Measurements from ENCODE around the gene TBX21. TPM values are rescaled to one million over a fixed set of nuclear protein-coding genes. Genes with fewer than 3 reads are reported as not detected.

The TBX21 gene, protein sequence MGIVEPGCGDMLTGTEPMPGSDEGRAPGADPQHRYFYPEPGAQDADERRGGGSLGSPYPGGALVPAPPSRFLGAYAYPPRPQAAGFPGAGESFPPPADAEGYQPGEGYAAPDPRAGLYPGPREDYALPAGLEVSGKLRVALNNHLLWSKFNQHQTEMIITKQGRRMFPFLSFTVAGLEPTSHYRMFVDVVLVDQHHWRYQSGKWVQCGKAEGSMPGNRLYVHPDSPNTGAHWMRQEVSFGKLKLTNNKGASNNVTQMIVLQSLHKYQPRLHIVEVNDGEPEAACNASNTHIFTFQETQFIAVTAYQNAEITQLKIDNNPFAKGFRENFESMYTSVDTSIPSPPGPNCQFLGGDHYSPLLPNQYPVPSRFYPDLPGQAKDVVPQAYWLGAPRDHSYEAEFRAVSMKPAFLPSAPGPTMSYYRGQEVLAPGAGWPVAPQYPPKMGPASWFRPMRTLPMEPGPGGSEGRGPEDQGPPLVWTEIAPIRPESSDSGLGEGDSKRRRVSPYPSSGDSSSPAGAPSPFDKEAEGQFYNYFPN
- 0.06 to 0.19 TPM (median 0.10 TPM) in 5 replicates for total RNA-seq (2022; extraction: Qiagen RNA extraction; ENCODE audit: low read depth)

DNA sequence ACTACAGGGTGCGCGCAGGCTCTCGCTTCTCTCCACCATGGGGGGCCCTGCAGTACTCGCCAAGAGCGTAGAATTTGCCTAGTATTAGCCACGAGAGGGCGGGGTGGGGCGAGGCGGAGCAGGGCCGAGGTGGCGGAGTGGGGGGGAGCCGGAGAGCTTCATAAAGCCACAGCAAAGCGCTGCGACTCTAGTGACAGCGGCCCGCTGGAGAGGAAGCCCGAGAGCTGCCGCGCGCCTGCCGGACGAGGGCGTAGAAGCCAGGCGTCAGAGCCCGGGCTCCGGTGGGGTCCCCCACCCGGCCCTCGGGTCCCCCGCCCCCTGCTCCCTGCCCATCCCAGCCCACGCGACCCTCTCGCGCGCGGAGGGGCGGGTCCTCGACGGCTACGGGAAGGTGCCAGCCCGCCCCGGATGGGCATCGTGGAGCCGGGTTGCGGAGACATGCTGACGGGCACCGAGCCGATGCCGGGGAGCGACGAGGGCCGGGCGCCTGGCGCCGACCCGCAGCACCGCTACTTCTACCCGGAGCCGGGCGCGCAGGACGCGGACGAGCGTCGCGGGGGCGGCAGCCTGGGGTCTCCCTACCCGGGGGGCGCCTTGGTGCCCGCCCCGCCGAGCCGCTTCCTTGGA, at the start of gene TBX21:
Gene TBX21, plus strand, starts transcription at position 190 of the 627 bp plus-strand sequence. Its CDS starts 219 bp downstream, at position 409.

DNA sequence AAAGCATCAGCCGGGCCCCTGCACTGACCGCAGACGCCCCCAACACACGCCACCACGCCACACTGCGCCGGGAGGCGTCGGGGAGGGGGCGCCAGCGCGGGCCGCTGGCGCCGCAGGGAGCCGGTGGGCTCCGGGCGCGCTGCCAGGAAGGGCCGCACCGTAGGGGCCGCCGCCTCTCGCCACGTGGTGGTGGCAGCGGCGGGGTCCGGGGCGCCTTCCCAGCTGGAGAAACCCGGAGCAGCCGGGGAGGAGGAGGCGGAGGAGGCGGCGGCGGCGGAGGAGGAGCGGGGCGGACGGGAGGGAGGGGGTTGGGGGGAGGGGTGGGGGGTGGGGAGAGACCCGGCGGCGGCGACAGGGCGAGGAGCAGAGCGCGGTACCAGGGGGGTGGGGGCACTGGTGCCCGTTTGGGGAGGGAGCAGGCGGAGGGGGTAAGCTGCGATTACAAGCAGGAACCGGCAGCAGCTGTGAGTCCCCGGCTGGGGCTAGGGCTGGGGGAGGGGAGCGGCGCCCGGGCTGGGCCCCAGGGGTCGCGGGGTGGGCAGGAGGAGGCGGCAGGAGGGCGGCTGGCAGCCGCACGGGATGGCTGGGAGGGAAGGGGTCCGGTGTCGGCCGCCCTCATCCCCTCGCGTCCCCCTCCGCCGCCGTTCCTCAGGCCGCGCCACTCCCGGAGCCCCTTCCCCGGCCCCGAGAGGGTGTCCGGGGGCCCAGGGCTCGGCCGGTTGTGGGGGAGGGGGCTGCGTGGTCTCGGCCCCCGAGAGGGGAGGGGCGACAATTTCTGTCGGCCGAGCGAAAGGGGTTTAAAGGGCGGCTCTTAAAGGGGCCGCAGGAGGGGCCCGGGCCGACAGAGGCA, 39.1 kb upstream of the TBX21 start, which contains the start of gene TBKBP1:
Gene TBKBP1, plus strand, starts transcription at position 431 of the 850 bp plus-strand sequence. CDS start 1,952 bp downstream, outside the sequence.

Other genes starting within 250 kb of the TBX21 start
- 53.6 to 70.0 TPM (median 60.8 TPM) in 5 replicates for gene NPEPPS, start 202.1 kb upstream of the TBX21 start, total RNA-seq (2022; extraction: Qiagen RNA extraction; ENCODE audit: low read depth)
- gene KPNB1, start 83.3 kb upstream of the TBX21 start, total RNA-seq (2022; extraction: Qiagen RNA extraction; ENCODE audit: low read depth) = 302 to 358 TPM (median 327 TPM) in 5 replicates
- 5.1 to 6.1 TPM (median 5.4 TPM) in 5 replicates for gene TBKBP1, start 39.1 kb upstream of the TBX21 start, total RNA-seq (2022; extraction: Qiagen RNA extraction; ENCODE audit: low read depth)
- 11.2 to 18.1 TPM (median 16.4 TPM) in 5 replicates for gene OSBPL7, start 88.6 kb downstream of the TBX21 start, total RNA-seq (2022; extraction: Qiagen RNA extraction; ENCODE audit: low read depth)
- 86.7 to 114 TPM (median 88.3 TPM) in 5 replicates for gene MRPL10, start 98.3 kb downstream of the TBX21 start, total RNA-seq (2022; extraction: Qiagen RNA extraction; ENCODE audit: low read depth)
- gene LRRC46, start 98.4 kb downstream of the TBX21 start, total RNA-seq (2022; extraction: Qiagen RNA extraction; ENCODE audit: low read depth) = 2.6 to 4.3 TPM (median 3.0 TPM) in 5 replicates
- gene SCRN2, start 108.0 kb downstream of the TBX21 start, total RNA-seq (2022; extraction: Qiagen RNA extraction; ENCODE audit: low read depth) = 31.4 to 41.3 TPM (median 39.2 TPM) in 5 replicates
- gene SP6, start 117.9 kb downstream of the TBX21 start, total RNA-seq (2022; extraction: Qiagen RNA extraction; ENCODE audit: low read depth) = 3.4 to 4.4 TPM (median 4.1 TPM) in 5 replicates
- gene SP2, start 163.0 kb downstream of the TBX21 start, total RNA-seq (2022; extraction: Qiagen RNA extraction; ENCODE audit: low read depth) = 16.1 to 19.0 TPM (median 17.7 TPM) in 5 replicates
- 20.8 to 24.7 TPM (median 24.1 TPM) in 5 replicates for gene PNPO, start 208.3 kb downstream of the TBX21 start, total RNA-seq (2022; extraction: Qiagen RNA extraction; ENCODE audit: low read depth)
- gene PRR15L, start 224.6 kb downstream of the TBX21 start, total RNA-seq (2022; extraction: Qiagen RNA extraction; ENCODE audit: low read depth) = 0.81 to 1.1 TPM (median 0.92 TPM) in 5 replicates
- gene CDK5RAP3, start 237.9 kb downstream of the TBX21 start, total RNA-seq (2022; extraction: Qiagen RNA extraction; ENCODE audit: low read depth) = 99.2 to 115 TPM (median 111 TPM) in 5 replicates